SH-SY5Y (cell line): ENCODE results near the gene ANO6.

Source experiments
- GATA2 ChIP-seq: IDR thresholded peaks from 2 replicates; pipeline ENCODE4 v1.6.1; 2011; ENCODE audit warnings: mild to moderate bottlenecking, low read depth, low read length
- GATA3 ChIP-seq: IDR thresholded peaks from 2 replicates; pipeline ENCODE4 v1.6.1; 2011; ENCODE audit warnings: low read depth, mild to moderate bottlenecking, low read length, moderate library complexity

ANO6 gene

DNA sequence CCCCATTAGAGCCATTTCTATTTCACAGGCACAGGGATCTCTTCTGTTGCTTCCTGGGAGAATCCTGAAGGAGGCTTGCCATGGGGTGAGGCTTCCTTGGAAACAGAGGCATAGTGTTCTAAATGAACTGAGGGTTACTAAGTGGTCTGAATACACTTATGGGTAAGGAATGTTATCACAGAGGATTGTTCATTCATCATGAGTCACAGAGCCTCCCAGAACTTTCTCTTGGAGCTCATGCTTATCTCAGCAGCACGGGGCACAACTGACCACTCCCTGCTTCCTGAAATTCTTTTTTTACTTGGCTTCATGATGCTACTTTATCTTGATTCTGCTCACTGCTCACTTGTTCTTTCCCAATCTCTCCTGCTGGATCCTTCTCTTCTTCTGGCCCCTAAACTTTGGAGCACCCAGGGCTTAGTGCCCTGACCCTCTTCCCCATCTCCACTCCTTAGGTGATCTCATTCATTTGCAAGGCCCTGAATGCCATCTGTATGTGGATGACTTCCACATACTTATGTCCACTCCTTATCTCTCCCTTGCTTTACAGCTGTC is 57.9 kb downstream of the ANO6 start:
- TF ChIP-seq GATA3 (no peak), GATA2 (no peak)

DNA sequence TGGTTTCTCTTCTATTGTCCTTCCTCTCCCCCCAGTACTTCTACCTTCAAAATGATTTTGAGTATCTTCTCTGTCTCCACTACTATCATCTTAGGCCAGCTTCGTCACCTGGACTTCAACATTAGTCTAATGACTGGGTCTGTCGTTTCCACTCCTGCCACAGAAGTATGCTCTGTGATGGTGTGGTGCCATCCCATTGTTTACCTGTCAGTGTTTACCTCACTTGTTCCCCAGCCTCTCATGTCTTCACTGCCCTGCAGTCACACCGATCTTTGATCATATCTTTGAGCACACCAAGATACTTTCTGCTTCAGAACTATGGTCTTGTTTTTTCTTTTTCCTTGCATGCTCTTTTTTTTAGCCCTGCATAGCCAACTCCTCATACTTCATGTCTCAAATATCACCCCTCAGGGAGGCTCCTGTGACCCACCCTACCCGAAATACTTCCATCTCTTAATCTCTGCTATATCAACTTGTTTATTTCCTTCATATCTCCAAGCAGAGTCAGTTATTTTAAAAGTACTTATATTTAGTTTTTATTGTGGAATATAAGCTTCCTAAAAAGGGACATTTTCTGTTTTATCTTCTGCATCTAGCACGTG is 60.4 kb downstream of the ANO6 start:
- TF ChIP-seq GATA3 (0 out of 2 replicates have a peak, but pooled peaks have one; percentile 24), GATA2 (no peak)

DNA sequence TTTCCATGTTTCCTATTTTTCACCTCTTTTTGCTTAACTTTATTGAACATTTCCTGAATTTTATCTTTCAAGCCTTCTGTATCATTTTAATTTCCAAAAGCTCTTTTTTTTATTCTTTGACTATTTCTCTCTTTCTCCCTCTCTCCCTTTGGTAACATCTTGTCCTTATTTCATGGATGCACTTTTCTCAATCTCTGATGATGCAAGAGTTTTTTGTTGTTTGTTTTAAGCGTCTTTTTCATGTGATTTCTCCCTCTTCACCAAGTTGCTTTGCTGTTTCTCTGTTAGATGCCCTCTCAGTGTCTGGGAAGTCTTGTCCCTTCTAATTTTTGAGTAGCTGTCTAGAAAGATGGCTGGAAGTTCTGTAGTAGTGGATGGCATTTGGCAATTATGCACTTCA is 62.6 kb downstream of the ANO6 start:
- no peak for TF ChIP-seq GATA2
- TF ChIP-seq GATA3 = no peak

DNA sequence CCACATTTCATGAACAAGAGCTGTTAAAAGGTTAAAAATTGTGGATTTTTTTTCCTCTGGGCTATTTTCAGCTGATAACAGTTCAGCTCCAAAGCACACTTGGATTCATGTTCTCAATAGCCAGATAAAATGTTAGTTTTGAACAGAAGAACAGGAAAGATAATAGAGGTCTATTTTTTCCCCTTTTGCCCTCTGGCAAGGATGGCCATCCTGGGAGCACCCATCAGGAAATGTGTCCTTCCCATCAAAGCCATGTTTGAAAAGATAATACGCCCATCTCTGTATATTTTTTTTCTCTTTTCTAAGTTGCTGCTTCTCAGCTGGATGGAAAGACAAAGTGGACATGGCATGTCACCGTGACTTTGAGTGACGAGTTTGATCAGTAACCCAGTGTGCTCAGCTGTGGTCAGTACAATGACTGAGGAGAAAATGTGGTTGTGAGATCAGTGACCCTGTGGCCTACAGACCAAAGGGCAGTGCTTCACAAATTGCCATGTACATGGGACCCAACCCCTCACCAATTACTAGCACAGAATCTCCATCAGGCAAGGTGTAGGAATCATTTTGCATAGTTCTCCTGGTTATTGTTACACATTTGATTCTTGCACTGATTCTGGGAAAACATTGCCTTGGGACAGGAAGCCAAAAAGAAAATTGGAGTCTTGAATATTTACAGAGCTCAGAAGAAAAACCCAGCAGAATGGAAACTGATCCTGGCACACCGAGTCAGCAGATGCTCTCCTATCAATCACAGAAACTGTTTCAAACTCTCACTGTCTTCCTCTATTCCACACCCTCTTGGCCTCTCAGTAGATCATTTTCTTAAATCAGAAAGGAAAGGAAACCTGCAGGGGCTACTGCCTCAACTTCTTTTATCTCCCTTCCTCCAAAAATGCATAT is 64.3 kb downstream of the ANO6 start:
- TF ChIP-seq GATA2 (no peak), GATA3 (no peak)

DNA sequence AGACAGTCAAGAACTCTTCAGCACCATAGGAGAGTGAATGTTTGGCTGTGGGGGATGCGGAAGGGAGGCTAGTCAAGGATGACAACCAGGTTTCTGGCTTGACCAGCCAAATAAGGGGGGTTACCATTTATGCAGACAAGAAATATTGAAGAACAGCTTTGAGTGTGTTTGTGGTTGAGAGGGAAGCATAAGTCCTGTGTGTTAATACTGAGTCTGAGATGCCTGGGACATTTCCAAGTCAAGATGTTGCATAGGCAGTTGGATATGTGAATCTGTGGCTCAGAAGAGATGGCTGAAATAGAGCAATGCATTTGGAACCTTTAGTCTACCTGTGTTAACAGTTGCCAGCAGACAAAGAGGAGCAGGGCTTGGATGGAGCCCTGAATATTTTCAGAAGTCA is 66.1 kb downstream of the ANO6 start:
- TF ChIP-seq GATA2 (no peak), GATA3 (no peak)

DNA sequence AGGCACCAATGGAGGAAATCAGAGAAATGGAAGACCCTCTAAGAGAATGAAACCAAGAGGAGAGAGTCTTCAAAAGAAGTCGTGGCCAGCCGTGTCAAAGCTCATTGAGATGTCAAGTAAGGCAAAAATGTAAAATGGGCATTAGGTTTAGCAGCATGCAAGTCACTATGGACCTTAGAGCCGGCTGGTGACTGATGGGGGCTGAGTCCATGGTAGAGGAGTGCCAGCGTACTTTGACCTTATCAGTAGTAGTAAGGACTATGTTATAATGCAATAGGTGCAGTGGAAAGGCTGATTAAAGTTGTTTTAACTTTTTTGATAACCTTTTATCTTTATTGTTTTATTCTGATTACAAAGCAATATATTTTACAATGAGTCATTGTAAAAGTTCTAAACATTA is 66.5 kb downstream of the ANO6 start:
- TF ChIP-seq GATA2 = no peak
- TF ChIP-seq GATA3 = no peak

DNA sequence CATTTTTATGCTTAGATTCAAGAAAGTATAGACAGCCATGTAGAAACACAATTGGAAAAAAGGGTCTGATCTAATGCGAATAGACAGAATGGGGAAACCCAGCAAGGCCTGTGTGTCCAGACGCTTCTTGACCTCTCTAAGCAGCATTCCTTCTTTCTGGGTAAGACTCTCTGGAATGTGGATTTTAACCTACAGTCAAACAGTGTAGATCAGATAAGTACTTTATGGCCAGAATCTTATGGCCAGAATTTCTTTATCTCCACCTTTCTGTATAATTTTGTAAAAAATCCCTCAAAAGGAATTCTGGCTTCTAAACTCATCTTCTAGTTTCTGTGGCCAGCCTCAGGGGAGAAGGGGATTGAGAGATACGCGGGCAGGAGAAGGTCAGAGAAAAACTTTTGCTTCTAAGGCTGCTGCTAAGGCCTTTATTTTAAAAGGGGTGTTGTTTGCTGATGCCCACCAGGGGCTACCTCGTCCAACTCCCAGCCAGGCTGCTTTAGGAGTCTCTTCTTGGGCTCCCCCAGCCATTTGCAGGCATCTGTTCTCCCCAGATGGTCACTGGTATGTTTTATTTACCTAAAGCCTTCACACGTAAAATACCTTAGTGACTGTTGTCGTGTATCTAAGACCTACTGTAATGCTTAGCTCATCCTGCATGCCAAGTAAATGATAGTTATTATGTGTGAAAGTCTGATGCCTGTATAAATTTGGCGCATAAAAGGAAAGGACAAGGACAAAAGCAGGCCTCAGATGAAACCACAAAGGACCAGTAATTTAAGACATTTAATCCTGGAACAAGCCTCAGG is 68.4 kb downstream of the ANO6 start:
- no peak for TF ChIP-seq GATA3

DNA sequence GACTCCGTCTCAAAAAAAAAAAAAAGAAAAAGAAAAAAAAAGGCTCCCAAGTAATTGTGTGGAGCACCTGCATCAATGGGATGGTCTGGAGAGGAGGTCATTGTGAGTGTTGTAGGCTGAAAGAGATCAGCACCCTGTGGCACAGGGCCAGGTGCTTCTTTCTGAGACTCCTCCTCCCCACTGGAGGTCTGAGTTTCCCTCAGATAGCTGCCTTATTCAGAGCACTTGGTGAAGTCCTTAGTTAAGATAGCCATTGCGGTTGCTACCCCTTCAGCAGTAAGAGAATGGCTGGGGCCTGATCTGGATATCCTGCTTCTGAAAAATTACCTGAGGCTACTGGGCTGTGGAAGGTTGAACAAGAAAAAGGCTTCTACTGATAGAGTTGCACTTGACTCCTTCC is 69.8 kb downstream of the ANO6 start:
- TF ChIP-seq GATA3 (no peak), GATA2 (no peak)

DNA sequence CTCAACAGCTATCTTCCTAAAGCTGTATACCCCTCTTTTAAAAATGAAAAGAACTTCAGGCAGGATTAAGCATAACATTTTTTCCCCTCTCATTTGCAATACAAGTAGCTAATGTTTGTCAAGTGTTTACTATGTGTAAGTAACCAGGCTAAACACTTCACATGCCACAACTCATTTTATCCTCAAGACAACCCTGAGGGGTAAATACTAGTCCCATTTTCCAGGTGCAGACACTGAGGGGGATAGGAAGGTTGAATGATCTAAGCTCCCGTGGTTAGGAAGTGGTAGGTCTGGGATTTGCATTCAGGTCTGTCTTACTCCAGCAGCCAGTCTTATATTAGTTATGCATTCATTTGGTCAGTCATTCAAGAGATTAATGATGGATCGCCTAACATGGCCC is 70.7 kb downstream of the ANO6 start:
- TF ChIP-seq GATA3 = no peak

DNA sequence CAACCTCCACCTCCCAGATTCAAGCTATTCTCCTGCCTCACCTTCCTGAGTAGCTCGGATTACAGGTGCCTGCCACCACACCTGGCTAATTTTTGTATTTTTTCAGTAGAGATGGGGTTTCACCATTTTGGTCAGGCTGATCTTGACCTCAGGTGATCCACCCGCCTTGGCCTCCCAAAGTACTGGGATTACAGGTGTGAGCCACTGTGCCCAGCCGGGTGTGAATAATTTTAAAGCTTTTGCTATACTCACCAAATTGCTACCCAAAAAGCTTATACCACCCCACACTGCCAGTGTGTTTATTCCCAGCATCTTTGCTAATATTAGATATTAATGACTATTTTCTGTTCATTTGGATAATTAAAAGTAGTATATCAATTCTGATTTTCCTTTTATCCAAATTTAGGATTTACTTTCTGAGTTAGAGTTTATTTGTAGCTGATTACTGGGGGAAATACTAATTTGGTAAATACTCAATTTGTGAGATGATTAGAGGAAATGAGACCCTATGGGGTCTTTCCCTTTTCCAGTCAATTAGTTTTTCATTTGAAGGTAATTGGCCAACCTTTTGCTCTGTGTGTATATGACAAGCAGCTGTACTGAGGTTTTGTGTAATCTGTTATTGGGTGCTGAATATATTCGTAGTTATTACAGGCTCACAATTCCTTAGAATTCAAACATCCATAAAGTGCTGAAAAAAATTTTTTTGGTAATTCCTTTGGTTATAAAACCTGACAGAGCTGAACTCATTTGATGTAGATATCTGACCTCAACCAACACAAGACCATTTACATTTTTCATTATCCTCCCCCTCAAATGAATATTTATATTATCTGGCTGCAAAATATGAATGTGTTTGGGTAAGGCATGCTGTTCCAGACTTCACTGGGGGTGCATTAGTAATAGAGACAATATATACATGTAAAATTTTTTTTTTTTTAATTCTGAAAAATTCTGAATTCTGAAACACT is 73.6 kb downstream of the ANO6 start:
- no peak for TF ChIP-seq GATA2
- no peak for TF ChIP-seq GATA3

DNA sequence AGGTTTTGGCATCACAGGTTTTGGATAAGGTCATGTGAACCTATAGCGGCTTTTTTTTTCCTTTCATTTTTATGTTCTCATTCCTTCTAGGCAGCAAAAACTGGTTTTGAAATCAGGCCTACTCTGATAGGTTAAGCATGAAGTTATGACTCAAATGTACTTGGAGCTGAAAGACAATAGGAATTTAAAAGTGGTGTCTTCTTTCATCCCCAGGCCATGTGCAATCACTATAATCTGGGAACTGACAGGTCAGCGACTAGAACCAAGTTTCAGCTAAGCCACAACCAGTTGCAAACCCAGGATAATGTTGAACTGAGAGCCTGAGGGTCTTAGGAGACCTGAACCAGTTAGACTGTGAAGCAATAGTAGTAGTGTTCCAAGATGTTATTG is 74.3 kb downstream of the ANO6 start:
- TF ChIP-seq GATA2 (no peak), GATA3 (no peak)

DNA sequence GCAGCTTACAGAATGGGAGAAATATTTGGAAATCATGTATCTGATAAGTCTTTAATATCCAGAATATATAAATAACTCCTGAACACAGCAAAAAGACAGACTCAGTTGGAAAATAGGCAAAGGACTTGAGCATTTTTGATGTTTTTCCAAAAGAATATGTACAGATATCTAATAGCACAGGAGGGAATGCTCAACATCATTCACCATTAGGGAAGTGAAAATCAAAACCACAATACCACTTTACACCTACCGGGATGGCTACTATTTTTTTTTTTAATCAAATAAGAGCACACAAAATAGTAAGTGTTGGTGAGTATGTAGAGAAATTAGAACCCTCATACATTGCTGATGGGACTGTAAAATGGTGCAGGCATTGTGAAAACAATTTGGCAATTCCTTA is 75.6 kb downstream of the ANO6 start:
- TF ChIP-seq GATA2 (no peak), GATA3 (no peak)

DNA sequence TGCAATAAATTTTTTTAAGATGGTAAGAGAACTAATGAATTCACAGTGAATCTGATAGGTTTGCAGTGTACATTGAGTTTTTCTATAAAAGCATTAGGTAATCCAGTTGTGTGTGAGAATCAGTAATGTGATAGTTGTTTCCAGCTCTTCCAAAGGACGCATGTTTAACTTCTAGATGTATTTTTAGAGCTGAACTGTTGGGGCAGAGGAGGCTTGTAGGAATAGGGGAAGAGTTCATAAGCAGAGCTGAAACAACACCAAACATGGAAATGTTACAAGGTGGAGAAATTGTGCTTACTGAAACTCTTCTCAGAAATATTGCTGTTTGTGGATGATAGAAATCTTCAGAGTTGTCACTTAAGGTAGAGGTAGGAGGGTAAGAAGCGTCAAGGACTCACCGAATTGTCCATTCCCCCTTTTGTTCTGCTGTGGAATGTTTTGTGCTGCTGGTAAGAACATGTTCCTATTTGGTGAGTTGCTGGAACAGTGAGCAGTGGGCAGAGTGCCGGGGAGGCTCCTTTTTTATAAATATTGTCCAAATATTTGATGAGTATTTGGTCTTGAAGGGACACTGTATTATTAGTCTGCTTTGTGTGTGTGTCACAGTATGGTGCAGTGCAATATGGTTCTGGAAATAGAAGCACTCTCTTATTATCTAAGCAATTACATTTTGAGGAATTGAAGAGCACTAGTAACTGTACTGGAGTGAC is 76.7 kb downstream of the ANO6 start:
- TF ChIP-seq GATA2 (no peak), GATA3 (no peak)
